ENCODE results near the gene C11orf98. TPM values are rescaled to one million over a fixed set of nuclear protein-coding genes. Genes with fewer than 3 reads are reported as not detected.

Gene C11orf98
- total RNA-seq, 1 experiment from 2014 or later = 141 TPM

- no peaks in the 10 kb centered on the region for H3K9me3 ChIP-seq (ENCODE audit: low read depth, low read length, poor library complexity, severe bottlenecking)
- ChIA-PET POLR2A (ENCODE audit: low non-redundant PET) (interaction anchor here (0.6 to 1.8 kb wide), 11 partner anchors 9 to 326 kb away, joined by 3 to 13 read pairs (median 5); partner anchors contain the start of genes HNRNPUL2, INTS5, TUT1 and ZBTB3), CTCF (interaction anchor here (0.6 to 1.1 kb wide), 2 partner anchors 66 to 271 kb away, joined by 3 to 9 read pairs; no protein-coding TSS in a partner anchor)
- TF ChIP-seq, protein P1, sequence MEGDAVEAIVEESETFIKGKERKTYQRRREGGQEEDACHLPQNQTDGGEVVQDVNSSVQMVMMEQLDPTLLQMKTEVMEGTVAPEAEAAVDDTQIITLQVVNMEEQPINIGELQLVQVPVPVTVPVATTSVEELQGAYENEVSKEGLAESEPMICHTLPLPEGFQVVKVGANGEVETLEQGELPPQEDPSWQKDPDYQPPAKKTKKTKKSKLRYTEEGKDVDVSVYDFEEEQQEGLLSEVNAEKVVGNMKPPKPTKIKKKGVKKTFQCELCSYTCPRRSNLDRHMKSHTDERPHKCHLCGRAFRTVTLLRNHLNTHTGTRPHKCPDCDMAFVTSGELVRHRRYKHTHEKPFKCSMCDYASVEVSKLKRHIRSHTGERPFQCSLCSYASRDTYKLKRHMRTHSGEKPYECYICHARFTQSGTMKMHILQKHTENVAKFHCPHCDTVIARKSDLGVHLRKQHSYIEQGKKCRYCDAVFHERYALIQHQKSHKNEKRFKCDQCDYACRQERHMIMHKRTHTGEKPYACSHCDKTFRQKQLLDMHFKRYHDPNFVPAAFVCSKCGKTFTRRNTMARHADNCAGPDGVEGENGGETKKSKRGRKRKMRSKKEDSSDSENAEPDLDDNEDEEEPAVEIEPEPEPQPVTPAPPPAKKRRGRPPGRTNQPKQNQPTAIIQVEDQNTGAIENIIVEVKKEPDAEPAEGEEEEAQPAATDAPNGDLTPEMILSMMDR (conservative IDR thresholded peaks at IDR 0.05; ENCODE audit: low read depth, low read length) = no peak
- no peak for DNase-seq (ENCODE audit: low spot score)
- peaks cover 44% of the 10 kb centered on the region for H3K36me3 ChIP-seq (ENCODE audit: insufficient read depth, low read length, poor library complexity, severe bottlenecking)
- H3K27ac ChIP-seq (ENCODE audit: low read depth, low read length, poor library complexity, severe bottlenecking) = peak overlapping the region; percentile 88
- intact Hi-C loops (cut with micrococcal nuclease; ENCODE audit: unreplicated experiment) = loop anchor here (1.0 kb wide), 1 partner anchor 14 kb away; the partner anchor contains the start of gene UBXN1
- H3K4me1 ChIP-seq (ENCODE audit: insufficient read depth, low read length, poor library complexity, severe bottlenecking) = peaks cover 15% of the 10 kb centered on the region
- H3K27me3 ChIP-seq (replicated peaks; ENCODE audit: insufficient read depth, low read depth, low read length, poor library complexity) = no peaks in the 10 kb centered on the region
- no TSS peak for BruUV-seq (replicated peaks)
- H3K4me3 ChIP-seq (ENCODE audit: low read depth, low read length, poor library complexity, severe bottlenecking) = peak overlapping the region; percentile 91
These were observed 719 bp upstream of the C11orf98 start for GRCh38 chr11:62665599-62666258.

DNA sequence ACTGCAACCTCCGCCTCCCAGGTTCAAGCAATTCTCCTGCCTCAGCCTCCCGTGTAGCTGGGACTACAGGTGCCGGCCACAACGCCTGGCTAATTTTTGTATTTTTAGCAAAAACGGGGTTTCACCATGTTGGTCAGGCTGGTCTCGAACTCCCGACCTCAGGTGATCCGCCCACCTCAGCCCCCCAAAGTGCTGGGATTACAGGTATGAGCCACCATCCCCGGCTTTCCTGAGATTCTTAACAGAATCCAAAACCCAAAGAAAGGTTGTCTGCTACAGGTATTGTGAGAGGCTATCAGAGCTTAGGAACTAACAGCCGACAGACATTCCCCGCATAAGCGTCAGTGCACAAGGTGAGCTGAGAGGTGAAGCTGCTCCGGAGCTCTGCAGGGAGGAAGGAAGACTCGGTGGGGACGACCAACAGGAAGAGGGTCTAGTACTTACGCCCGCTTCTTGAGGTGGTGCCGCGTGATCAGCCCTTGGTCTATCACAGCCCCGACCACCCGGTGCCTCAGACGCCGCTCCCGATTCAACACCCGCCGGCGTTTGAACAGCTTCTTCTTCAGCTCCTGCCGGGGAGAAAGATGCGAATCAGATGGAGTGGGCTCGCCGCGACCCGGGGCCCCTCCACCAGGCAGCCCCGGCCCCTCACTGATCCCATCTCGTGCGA lies 470 bp downstream of the C11orf98 start:
- H3K27ac ChIP-seq (ENCODE audit: low read depth, low read length, poor library complexity, severe bottlenecking) = peak overlapping the region; percentile 88
- ChIA-PET POLR2A (ENCODE audit: low non-redundant PET) (interaction anchor here (0.5 to 1.8 kb wide), 14 partner anchors 8 to 257 kb away, joined by 3 to 17 read pairs (median 5); partner anchors contain the start of genes EEF1G, HNRNPUL2, INTS5 and TUT1), CTCF (interaction anchor here (0.5 to 1.1 kb wide), 2 partner anchors 24 to 270 kb away, joined by 3 to 8 read pairs; no protein-coding TSS in a partner anchor)
- H3K4me1 ChIP-seq (ENCODE audit: insufficient read depth, low read length, poor library complexity, severe bottlenecking) = peaks cover 15% of the 10 kb centered on the region
- peaks cover 44% of the 10 kb centered on the region for H3K36me3 ChIP-seq (ENCODE audit: insufficient read depth, low read length, poor library complexity, severe bottlenecking)
- DNase-seq (ENCODE audit: low spot score) = peak; percentile 83
- H3K27me3 ChIP-seq (replicated peaks; ENCODE audit: insufficient read depth, low read depth, low read length, poor library complexity) = no peaks in the 10 kb centered on the region
- no peaks in the 10 kb centered on the region for H3K9me3 ChIP-seq (ENCODE audit: low read depth, low read length, poor library complexity, severe bottlenecking)
- peak overlapping the region; percentile 91 for H3K4me3 ChIP-seq (ENCODE audit: low read depth, low read length, poor library complexity, severe bottlenecking)
- BruUV-seq (replicated peaks) = TSS peak; percentile 56
- intact Hi-C loops (cut with micrococcal nuclease; ENCODE audit: unreplicated experiment) = loop anchor here (1.0 kb wide), 1 partner anchor 15 kb away; the partner anchor contains the start of gene UBXN1
- no peak for TF ChIP-seq EZH2 (IDR thresholded peaks at IDR 0.05; ENCODE audit: borderline replicate concordance, low read depth, low read length, poor library complexity, severe bottlenecking)
- TF ChIP-seq, protein P1 (conservative IDR thresholded peaks at IDR 0.05; ENCODE audit: low read depth, low read length) = no peak

GRCh38 chr11:62656796-62657429 lies 8.1 kb downstream of the C11orf98 start:
- no peak overlapping the region for H3K4me3 ChIP-seq (ENCODE audit: low read depth, low read length, poor library complexity, severe bottlenecking)
- H3K27ac ChIP-seq (ENCODE audit: low read depth, low read length, poor library complexity, severe bottlenecking) = no peak overlapping the region
- no peak for DNase-seq (ENCODE audit: low spot score)
- TF ChIP-seq, protein P1 (conservative IDR thresholded peaks at IDR 0.05; ENCODE audit: low read depth, low read length) = no peak
- no peak for TF ChIP-seq EZH2 (IDR thresholded peaks at IDR 0.05; ENCODE audit: borderline replicate concordance, low read depth, low read length, poor library complexity, severe bottlenecking)
- intact Hi-C loops (cut with micrococcal nuclease; ENCODE audit: unreplicated experiment) = no loop called here
- H3K9me3 ChIP-seq (ENCODE audit: low read depth, low read length, poor library complexity, severe bottlenecking) = no peaks in the 10 kb centered on the region
- BruUV-seq (replicated peaks) = no TSS peak
- peaks cover 6% of the 10 kb centered on the region for H3K4me1 ChIP-seq (ENCODE audit: insufficient read depth, low read length, poor library complexity, severe bottlenecking)
- CTCF ChIA-PET = no interaction called here
- POLR2A ChIA-PET (ENCODE audit: low non-redundant PET) = interaction anchor here (1.4 kb wide), 1 partner anchor 8 kb away, joined by 5 read pairs; the partner anchor contains the start of genes C11orf98 and CSKMT
- no peaks in the 10 kb centered on the region for H3K27me3 ChIP-seq (replicated peaks; ENCODE audit: insufficient read depth, low read depth, low read length, poor library complexity)
- peaks cover 8% of the 10 kb centered on the region for H3K36me3 ChIP-seq (ENCODE audit: insufficient read depth, low read length, poor library complexity, severe bottlenecking)
